GM10847 (cell line): Measurements from ENCODE around the gene TYRO3.

Source experiments
- POLR2A ChIP-seq: IDR thresholded peaks from 2 replicates; pipeline ENCODE4 v1.6.1; 2011; ENCODE audit not compliant: insufficient read length; ENCODE audit errors: extremely low read depth

The TYRO3 gene

GRCh38 chr15:41585127-41586047 is 26.4 kb downstream of the TYRO3 start:
- TF ChIP-seq POLR2A, result no peak

GRCh38 chr15:41594801-41595746 is 36.1 kb downstream of the TYRO3 start:
- no peak for TF ChIP-seq POLR2A

- no peak for TF ChIP-seq POLR2A
Observed at GRCh38 chr15:41596972-41597371, 38.0 kb downstream of the TYRO3 start.

GRCh38 chr15:41597787-41598186 is 38.8 kb downstream of the TYRO3 start:
- TF ChIP-seq POLR2A, result no peak

GRCh38 chr15:41599061-41599460 is 40.0 kb downstream of the TYRO3 start:
- no peak for TF ChIP-seq POLR2A

GRCh38 chr15:41603411-41603935 is 44.5 kb downstream of the TYRO3 start:
- no peak for TF ChIP-seq POLR2A

- no peak for TF ChIP-seq POLR2A
Observed at GRCh38 chr15:41603941-41604911, 45.2 kb downstream of the TYRO3 start.

- no peak for TF ChIP-seq POLR2A
Observed at GRCh38 chr15:41605566-41605965, 46.6 kb downstream of the TYRO3 start.

GRCh38 chr15:41606997-41607396 is 48.0 kb downstream of the TYRO3 start:
- no peak for TF ChIP-seq POLR2A

GRCh38 chr15:41609123-41609522 is 50.1 kb downstream of the TYRO3 start:
- TF ChIP-seq POLR2A, result no peak

GRCh38 chr15:41610048-41610447 is 51.0 kb downstream of the TYRO3 start:
- TF ChIP-seq POLR2A, result no peak

GRCh38 chr15:41620536-41621199 is 61.7 kb downstream of the TYRO3 start:
- TF ChIP-seq POLR2A, result no peak

GRCh38 chr15:41621200-41622193 is 62.5 kb downstream of the TYRO3 start:
- no peak for TF ChIP-seq POLR2A
